Prostate gland (tissue), 2 donors: ENCODE data around the gene NOLC1. TPM values are rescaled to one million over a fixed set of nuclear protein-coding genes. Genes with fewer than 3 reads are reported as not detected.
"Not testable (repeated sequence)": the region's sequence is repeated elsewhere in the genome, so short reads cannot be mapped to it uniquely, and the experiment has no call there.

Experiments used
- DNase-seq: peaks from one replicate; pipeline ENCODE4 v3.0.0-alpha.2; 2019; ENCODE audit warnings: low spot score
- H3K27ac ChIP-seq, 2 donors: fragments of 200-600 bp; sonication (generic); 2 replicates each; pipeline ENCODE4 v1.5.1; 2017 to 2019
- H3K27me3 ChIP-seq: fragments of 200-600 bp; sonication (generic); replicated peaks from 2 replicates; pipeline ENCODE4 v1.5.1; 2019; ENCODE audit not compliant: insufficient read depth
- H3K36me3 ChIP-seq, 2 donors: fragments of 200-600 bp; sonication (generic); 1 replicate in 1 of 2; 2 replicates in 1 of 2; pipeline versions ENCODE4 v1.5.1 to v1.8.1; 2017 to 2019
- H3K4me1 ChIP-seq: fragments of 200-600 bp; sonication (generic); replicated peaks from 2 replicates; pipeline ENCODE4 v1.5.1; 2019
- H3K4me3 ChIP-seq, 2 donors: fragments of 200-600 bp; sonication (generic); 2 replicates each; pipeline ENCODE4 v1.5.1; 2017 to 2019
- H3K9me3 ChIP-seq: fragments of 200-600 bp; sonication (generic); 2 replicates; pipeline ENCODE4 v1.5.1; 2017
- POLR2A ChIP-seq: fragments of 450-650 bp; IDR thresholded peaks from one replicate; pipeline ENCODE4 v1.6.1; 2016; ENCODE audit warnings: antibody characterized with exemption, mild to moderate bottlenecking
- POLR2AphosphoS5 ChIP-seq: sonication (generic); formaldehyde crosslinking; IDR thresholded peaks from one replicate; pipeline ENCODE4 v1.6.1; 2017; ENCODE audit warnings: antibody characterized with exemption
- WGBS: methylation state at CpG from one replicate; pipeline ENCODE4 v1.1.5; 2018; 5-methylcytosine and 5-hydroxymethylcytosine counted together
- intact Hi-C: fragments of 100-400 bp; cut with DNase I; formaldehyde crosslinking; loops from one replicate; pipeline ENCODE4 v1.14.2; 2022
- total RNA-seq, 2 donors: library from RNA; depleted of rRNA; stranded (reverse); fragments of >200 nt; gene quantifications; one replicate each; pipeline ENCODE4 v1.1.0, GENCODE V29; 2016
- TF ChIP-seq, protein P1 (sequence below), 4 experiments: fragments of 200-600 bp in 2 of 4; fragments of 450-650 bp in 2 of 4; sonication (generic) in 2 of 4; IDR thresholded peaks; 1 replicate in 3 of 4; 2 replicates in 1 of 4; pipeline ENCODE4 v1.5.1; 2016 to 2019; ENCODE audit warnings: antibody characterized with exemption in 4 of 4, mild to moderate bottlenecking in 2 of 4, moderate library complexity in 2 of 4

Gene NOLC1
- total RNA-seq, 2 donors from 2014 or later: 50.3 to 67.9 TPM

DNA sequence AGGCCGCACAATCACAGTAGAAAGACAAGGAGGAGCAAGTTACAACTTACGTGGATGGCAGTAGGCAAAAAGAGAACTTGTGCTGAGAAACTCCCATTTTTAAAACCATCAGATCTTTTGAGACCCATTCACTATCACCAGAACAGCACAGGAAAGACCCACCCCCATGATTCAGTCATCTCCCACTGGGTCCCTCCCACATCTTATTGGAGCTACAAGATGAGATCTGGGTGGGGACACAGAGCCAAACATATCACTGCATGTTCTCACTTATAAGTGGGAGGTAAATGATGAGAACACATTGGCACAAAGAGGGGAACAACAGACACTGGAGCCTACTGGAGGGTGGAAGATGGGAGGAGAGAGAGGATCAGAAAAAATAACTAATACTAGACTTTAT, 32.4 kb downstream of the NOLC1 start:
- Histone ChIP-seq H3K4me3 (no peak overlapping the region), H3K9me3 (no peaks in the 10 kb centered on the region), H3K27ac (no peak overlapping the region), H3K4me1 (no peaks in the 10 kb centered on the region), H3K27me3 (no peaks in the 10 kb centered on the region), H3K36me3 (no peaks in the 10 kb centered on the region)
- TF ChIP-seq, protein P1, sequence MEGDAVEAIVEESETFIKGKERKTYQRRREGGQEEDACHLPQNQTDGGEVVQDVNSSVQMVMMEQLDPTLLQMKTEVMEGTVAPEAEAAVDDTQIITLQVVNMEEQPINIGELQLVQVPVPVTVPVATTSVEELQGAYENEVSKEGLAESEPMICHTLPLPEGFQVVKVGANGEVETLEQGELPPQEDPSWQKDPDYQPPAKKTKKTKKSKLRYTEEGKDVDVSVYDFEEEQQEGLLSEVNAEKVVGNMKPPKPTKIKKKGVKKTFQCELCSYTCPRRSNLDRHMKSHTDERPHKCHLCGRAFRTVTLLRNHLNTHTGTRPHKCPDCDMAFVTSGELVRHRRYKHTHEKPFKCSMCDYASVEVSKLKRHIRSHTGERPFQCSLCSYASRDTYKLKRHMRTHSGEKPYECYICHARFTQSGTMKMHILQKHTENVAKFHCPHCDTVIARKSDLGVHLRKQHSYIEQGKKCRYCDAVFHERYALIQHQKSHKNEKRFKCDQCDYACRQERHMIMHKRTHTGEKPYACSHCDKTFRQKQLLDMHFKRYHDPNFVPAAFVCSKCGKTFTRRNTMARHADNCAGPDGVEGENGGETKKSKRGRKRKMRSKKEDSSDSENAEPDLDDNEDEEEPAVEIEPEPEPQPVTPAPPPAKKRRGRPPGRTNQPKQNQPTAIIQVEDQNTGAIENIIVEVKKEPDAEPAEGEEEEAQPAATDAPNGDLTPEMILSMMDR (IDR thresholded peaks at IDR 0.05): no peak
- TF ChIP-seq POLR2AphosphoS5 (no peak), POLR2A (no peak)
- intact Hi-C loops: no loop called here
- DNase-seq: no peak
- WGBS: 60% methylated on average over 2 of the region's 2 CpGs

DNA sequence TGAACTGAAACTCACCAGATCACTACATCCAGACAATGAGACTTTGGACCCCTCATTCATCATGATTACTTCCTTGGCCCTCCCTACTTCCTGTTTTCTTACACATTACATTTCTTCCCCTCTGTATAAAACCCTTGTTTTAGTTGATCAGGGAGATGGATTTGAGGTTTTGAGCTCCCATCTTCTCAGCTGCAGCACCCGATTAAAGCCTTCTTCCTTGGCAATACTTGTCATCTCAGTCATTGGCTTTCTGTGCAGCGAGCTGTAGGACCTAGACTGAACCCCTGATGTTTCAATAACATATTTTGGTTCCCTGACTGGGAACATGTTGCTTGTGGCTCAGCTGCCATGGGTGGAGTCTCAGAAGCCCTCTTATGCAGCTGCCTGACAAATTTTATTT, 33.1 kb downstream of the NOLC1 start:
- 70% methylated on average over 2 of the region's 2 CpGs for WGBS
- no peaks in the 10 kb centered on the region for H3K27me3 ChIP-seq
- no peaks in the 10 kb centered on the region for H3K9me3 ChIP-seq
- no peaks in the 10 kb centered on the region for H3K4me1 ChIP-seq
- TF ChIP-seq, protein P1 (IDR thresholded peaks at IDR 0.05): no peak
- TF ChIP-seq POLR2A (no peak), POLR2AphosphoS5 (no peak)
- intact Hi-C loops: no loop called here
- no peak overlapping the region for H3K27ac ChIP-seq
- no peaks in the 10 kb centered on the region for H3K36me3 ChIP-seq
- DNase-seq: no peak
- H3K4me3 ChIP-seq: no peak overlapping the region

DNA sequence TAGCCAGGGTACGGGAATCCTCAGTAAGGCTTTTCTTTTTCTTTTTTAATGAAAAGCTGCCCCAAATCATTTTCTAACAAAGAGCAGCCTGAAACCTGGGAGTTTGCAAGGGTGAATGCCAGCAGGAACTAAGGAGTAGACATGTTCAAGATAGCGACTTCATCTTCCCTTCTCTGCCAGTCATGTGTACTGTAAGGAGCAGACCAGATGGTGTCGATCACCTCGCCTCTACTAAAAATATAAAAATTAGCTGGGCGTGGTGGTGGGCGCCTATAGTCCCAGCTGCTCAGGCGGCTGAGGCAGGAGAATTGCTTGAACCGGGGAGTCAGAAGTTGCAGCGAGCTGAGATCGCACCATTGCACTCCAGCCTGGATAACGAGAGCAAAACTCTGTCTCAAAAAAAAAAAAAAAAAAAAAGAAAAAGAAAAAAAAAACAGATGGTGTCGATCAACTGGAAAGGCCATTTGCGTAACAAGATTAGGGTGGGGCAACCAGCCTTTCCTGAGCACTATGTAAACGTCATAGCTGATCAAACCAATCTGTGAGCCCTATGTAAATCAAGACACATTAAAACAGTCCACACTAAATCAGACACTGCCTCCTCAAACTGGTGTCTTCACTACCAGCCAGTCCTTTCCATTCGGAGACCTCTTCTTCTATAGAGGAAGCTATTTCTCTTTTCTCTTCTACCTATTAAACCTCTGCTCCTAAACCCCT, 33.8 kb downstream of the NOLC1 start:
- Histone ChIP-seq H3K4me3 (no peak overlapping the region), H3K36me3 (no peaks in the 10 kb centered on the region), H3K27ac (no peak overlapping the region), H3K9me3 (no peaks in the 10 kb centered on the region), H3K4me1 (no peaks in the 10 kb centered on the region), H3K27me3 (no peaks in the 10 kb centered on the region)
- TF ChIP-seq POLR2A (no peak), POLR2AphosphoS5 (no peak)
- TF ChIP-seq, protein P1 (IDR thresholded peaks at IDR 0.05): no peak
- WGBS: 75% methylated on average over 15 of the region's 15 CpGs
- intact Hi-C loops: no loop called here
- no peak for DNase-seq

DNA sequence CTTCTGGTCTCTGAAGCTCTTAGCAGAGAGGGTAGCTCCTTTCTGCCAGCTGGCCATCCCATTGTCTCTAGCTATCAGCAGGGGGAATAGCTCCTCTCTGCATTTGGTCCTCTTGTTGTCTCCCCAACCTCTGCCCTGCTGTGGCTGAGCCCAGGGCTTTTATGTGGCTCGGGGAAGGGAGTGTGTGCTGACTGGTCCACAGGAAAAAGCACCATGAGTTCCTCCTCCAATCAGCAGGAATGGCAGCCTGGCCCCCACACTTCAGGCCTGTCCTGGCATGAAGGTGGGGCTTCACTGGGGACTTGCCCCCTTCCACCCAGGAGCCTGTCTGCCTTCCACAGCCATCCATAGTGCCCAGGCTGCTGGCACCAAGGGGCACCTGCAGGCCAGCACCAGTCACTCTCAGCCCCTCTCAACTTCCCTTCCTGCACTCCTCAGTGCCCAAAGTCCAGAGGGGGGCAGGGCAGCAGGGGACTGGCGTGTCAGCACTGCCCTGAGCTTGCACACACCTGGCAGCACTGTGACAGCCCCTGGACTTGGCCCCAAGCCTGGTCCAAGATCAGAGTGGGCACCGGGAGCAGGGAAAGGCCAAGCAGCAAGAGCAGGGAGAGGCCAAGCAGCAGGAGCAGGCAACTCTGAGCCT, 36.2 kb downstream of the NOLC1 start:
- no peak for TF ChIP-seq POLR2A
- TF ChIP-seq, protein P1 (IDR thresholded peaks at IDR 0.05): no peak
- DNase-seq: no peak
- Histone ChIP-seq H3K36me3 (no peaks in the 10 kb centered on the region), H3K27me3 (no peaks in the 10 kb centered on the region), H3K4me3 (no peak overlapping the region), H3K4me1 (no peaks in the 10 kb centered on the region), H3K9me3 (no peaks in the 10 kb centered on the region), H3K27ac (no peak overlapping the region)
- intact Hi-C loops: no loop called here
- WGBS: 73% methylated on average over 3 of the region's 3 CpGs

DNA sequence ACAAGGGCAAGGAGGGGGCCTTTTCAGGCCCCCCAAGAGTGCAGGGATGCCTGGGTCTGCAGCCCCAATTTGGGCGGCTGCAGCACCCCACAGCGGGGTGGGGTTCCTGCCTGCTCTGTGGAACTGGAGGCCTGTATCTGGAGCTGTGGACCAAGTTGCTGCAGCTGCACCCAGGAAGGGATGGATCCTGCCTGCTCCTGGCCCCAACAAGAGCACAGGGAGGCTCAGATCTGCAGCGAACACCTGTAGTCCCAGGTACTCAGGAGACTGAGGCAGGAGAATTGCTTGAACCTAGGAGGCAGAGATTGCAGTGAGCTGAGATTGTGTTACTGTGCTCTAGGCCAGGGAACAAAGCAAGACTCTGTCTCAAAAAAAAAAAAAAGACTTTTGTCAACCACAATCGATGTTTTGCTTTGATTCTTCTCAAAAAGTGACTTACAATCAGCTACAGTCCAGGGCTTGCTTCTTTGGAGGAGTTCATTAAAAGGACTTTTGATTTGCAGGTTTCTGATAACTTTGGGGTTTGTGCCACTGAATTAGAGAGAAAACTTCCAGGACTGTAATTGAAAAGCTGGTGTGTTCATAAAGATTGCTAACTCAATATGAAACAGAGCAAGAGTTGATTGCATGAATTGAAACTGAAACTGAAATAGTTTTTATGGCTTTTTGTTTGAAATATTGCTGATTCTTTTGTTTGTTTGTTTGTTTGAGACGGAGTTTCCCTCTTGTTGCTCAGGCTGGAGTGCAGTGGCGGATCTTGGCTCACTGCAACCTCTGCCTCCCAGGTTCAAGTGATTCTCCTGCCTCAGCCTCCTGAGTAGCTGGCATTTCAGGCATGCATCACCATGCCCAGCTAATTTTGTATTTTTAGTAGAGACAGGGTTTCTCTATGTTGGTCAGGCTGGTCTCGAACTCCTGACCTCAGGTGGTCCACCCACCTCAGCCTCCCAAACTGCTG, 37.0 kb downstream of the NOLC1 start:
- H3K9me3 ChIP-seq, H3K4me1 ChIP-seq, DNase-seq, H3K36me3 ChIP-seq, H3K4me3 ChIP-seq, H3K27ac ChIP-seq, intact Hi-C loops, H3K27me3 ChIP-seq: not testable (repeated sequence)
- WGBS: 73% methylated on average over 7 of the region's 7 CpGs
